GM12875 (cell line): ENCODE data around the gene TEX9.
"Not testable (repeated sequence)": the region's sequence is repeated elsewhere in the genome, so short reads cannot be mapped to it uniquely, and the experiment has no call there.

Source experiments
- H3K4me3 ChIP-seq: one replicate; pipeline ENCODE4 v1.5.1; 2011; ENCODE audit warnings: low read depth, low read length, control low read depth
- CTCF ChIP-seq: IDR thresholded peaks from 2 replicates; pipeline ENCODE4 v1.5.1; 2011; ENCODE audit warnings: low read depth, mild to moderate bottlenecking, control low read depth, inconsistent platforms, low read length, moderate library complexity, borderline replicate concordance; ENCODE audit not compliant: insufficient read depth

TEX9 gene

GRCh38 chr15:56383010-56383409 lies 17.8 kb downstream of the TEX9 start:
- no peak for TF ChIP-seq CTCF
- no peak overlapping the region for H3K4me3 ChIP-seq

GRCh38 chr15:56385908-56386307 lies 20.7 kb downstream of the TEX9 start:
- TF ChIP-seq CTCF = no peak
- H3K4me3 ChIP-seq = no peak overlapping the region

GRCh38 chr15:56390739-56391267 lies 25.6 kb downstream of the TEX9 start:
- no peak for TF ChIP-seq CTCF
- H3K4me3 ChIP-seq = no peak overlapping the region

GRCh38 chr15:56393277-56393676 lies 28.1 kb downstream of the TEX9 start:
- TF ChIP-seq CTCF = no peak
- no peak overlapping the region for H3K4me3 ChIP-seq

- TF ChIP-seq CTCF = no peak
- no peak overlapping the region for H3K4me3 ChIP-seq
These were observed 29.7 kb downstream of the TEX9 start for GRCh38 chr15:56394909-56395308.

- H3K4me3 ChIP-seq = not testable (repeated sequence)
These were observed 32.1 kb downstream of the TEX9 start for GRCh38 chr15:56397325-56397724.

GRCh38 chr15:56399209-56399608 lies 34.0 kb downstream of the TEX9 start:
- H3K4me3 ChIP-seq = not testable (repeated sequence)

- no peak overlapping the region for H3K4me3 ChIP-seq
- TF ChIP-seq CTCF = no peak
These were observed 45.5 kb downstream of the TEX9 start for GRCh38 chr15:56410721-56411120.
